Astrocyte (in vitro differentiated cells and primary cell): ENCODE measurements around the gene RNPS1.

ENCODE experiments used
- CTCF ChIP-seq: IDR thresholded peaks from 2 replicates; pipeline ENCODE4 v1.5.1; 2011; ENCODE audit warnings: low read depth, mild to moderate bottlenecking, inconsistent platforms, low read length, moderate library complexity; ENCODE audit not compliant: insufficient read depth
- EZH2 ChIP-seq: IDR thresholded peaks from 2 replicates; pipeline ENCODE4 v1.6.1; 2012; ENCODE audit warnings: mild to moderate bottlenecking, low read length, inconsistent platforms; ENCODE audit not compliant: insufficient read depth

GRCh38 chr16:2252806-2253148 is 15.1 kb downstream of the RNPS1 start:
- TF ChIP-seq EZH2 (no peak), CTCF (no peak)
